RWPE2 (cell line): Measurements from ENCODE around the gene NEK5.

Source experiments
- ATAC-seq: fragments of 200-7000 bp; cut with Tn5 transposase; 3 replicates; pipeline ENCODE4 v1.9.1; 2021; ENCODE audit warnings: low read depth
- DNase-seq: peaks from one replicate; pipeline ENCODE4 v3.0.0-alpha.2; 2020; ENCODE audit warnings: low spot score
- H3K27ac ChIP-seq: fragments of 450-650 bp; 2 replicates; pipeline ENCODE4 v1.5.1; 2017; ENCODE audit warnings: mild to moderate bottlenecking; ENCODE audit not compliant: poor library complexity, severe bottlenecking
- H3K27me3 ChIP-seq: fragments of 250-450 bp; sonication (Bioruptor Pico); 2 replicates; pipeline ENCODE4 v1.5.1; 2021; ENCODE audit warnings: mild to moderate bottlenecking, moderate library complexity; ENCODE audit not compliant: insufficient read depth, poor library complexity, severe bottlenecking
- H3K36me3 ChIP-seq: fragments of 250-450 bp; sonication (Bioruptor Pico); 2 replicates; pipeline ENCODE4 v1.5.1; 2020; ENCODE audit warnings: low read depth, mild to moderate bottlenecking, moderate library complexity
- H3K4me1 ChIP-seq: fragments of 250-450 bp; sonication (Bioruptor Pico); 2 replicates; pipeline ENCODE4 v1.5.1; 2021; ENCODE audit warnings: mild to moderate bottlenecking, moderate library complexity; ENCODE audit not compliant: insufficient read depth, poor library complexity, severe bottlenecking
- H3K4me3 ChIP-seq: fragments of 250-450 bp; sonication (Bioruptor Pico); 2 replicates; pipeline ENCODE4 v1.5.1; 2021; ENCODE audit warnings: mild to moderate bottlenecking, moderate library complexity; ENCODE audit not compliant: severe bottlenecking
- H3K9me3 ChIP-seq: fragments of 250-450 bp; sonication (Bioruptor Pico); 2 replicates; pipeline ENCODE4 v1.5.1; 2021; ENCODE audit warnings: mild to moderate bottlenecking, moderate library complexity; ENCODE audit not compliant: severe bottlenecking
- CTCF ChIP-seq: fragments of 450-650 bp; IDR thresholded peaks from one replicate; pipeline ENCODE4 v1.5.1; 2017; ENCODE audit warnings: mild to moderate bottlenecking, moderate library complexity; ENCODE audit not compliant: poor library complexity, severe bottlenecking

The NEK5 gene

GRCh38 chr13:52053460-52053859, 75.4 kb downstream of the NEK5 start:
- Histone ChIP-seq H3K27me3 (no peaks in the 10 kb centered on the region), H3K36me3 (no peaks in the 10 kb centered on the region), H3K4me1 (no peaks in the 10 kb centered on the region), H3K9me3 (no peaks in the 10 kb centered on the region), H3K27ac (no peak overlapping the region), H3K4me3 (no peak overlapping the region)
- ATAC-seq (no peak), DNase-seq (no peak)
- TF ChIP-seq CTCF, result no peak

GRCh38 chr13:52051400-52051799, 77.5 kb downstream of the NEK5 start:
- no peak overlapping the region for H3K27ac ChIP-seq

GRCh38 chr13:52048516-52048915, 80.4 kb downstream of the NEK5 start:
- no peaks in the 10 kb centered on the region for H3K27me3 ChIP-seq
- no peaks in the 10 kb centered on the region for H3K4me1 ChIP-seq
- TF ChIP-seq CTCF, result no peak
- no peaks in the 10 kb centered on the region for H3K9me3 ChIP-seq
- DNase-seq (no peak), ATAC-seq (no peak)
- no peaks in the 10 kb centered on the region for H3K36me3 ChIP-seq
- H3K4me3 ChIP-seq, result no peak overlapping the region
- H3K27ac ChIP-seq, result no peak overlapping the region

More at GRCh38 chr13:52051400-52051799, 77.5 kb downstream of the NEK5 start:
- H3K36me3 ChIP-seq, result no peaks in the 10 kb centered on the region
- ATAC-seq (no peak), DNase-seq (no peak)
- H3K4me1 ChIP-seq, result no peaks in the 10 kb centered on the region
- no peak for TF ChIP-seq CTCF
- H3K27me3 ChIP-seq, result no peaks in the 10 kb centered on the region
- no peaks in the 10 kb centered on the region for H3K9me3 ChIP-seq
- H3K4me3 ChIP-seq, result no peak overlapping the region

- no peak for DNase-seq
- Histone ChIP-seq H3K27ac (no peak overlapping the region), H3K9me3 (no peaks in the 10 kb centered on the region), H3K4me1 (no peaks in the 10 kb centered on the region), H3K36me3 (no peaks in the 10 kb centered on the region), H3K4me3 (no peak overlapping the region), H3K27me3 (no peaks in the 10 kb centered on the region)
- ATAC-seq, result no peak
- no peak for TF ChIP-seq CTCF
Observed at GRCh38 chr13:52047463-52047862, 81.4 kb downstream of the NEK5 start.

- Histone ChIP-seq H3K4me1 (no peaks in the 10 kb centered on the region), H3K36me3 (no peaks in the 10 kb centered on the region), H3K27me3 (no peaks in the 10 kb centered on the region), H3K4me3 (no peak overlapping the region), H3K27ac (no peak overlapping the region), H3K9me3 (no peaks in the 10 kb centered on the region)
- no peak for TF ChIP-seq CTCF
- no peak for ATAC-seq
- no peak for DNase-seq
Observed at GRCh38 chr13:52043675-52044074, 85.2 kb downstream of the NEK5 start.
